Sciatic nerve (tissue), 2 donors: Measurements from ENCODE around the gene ZMAT3. TPM values are rescaled to one million over a fixed set of nuclear protein-coding genes. Genes with fewer than 3 reads are reported as not detected.
"Not testable (repeated sequence)": the region's sequence is repeated elsewhere in the genome, so short reads cannot be mapped to it uniquely, and the experiment has no call there.

Experiments
- ATAC-seq: fragments of 200-7000 bp; cut with Tn5 transposase; one replicate; pipeline ENCODE4 v1.9.1; 2020; ENCODE audit warnings: mild to moderate bottlenecking, moderate library complexity
- DNase-seq: peaks from one replicate; pipeline ENCODE4 v3.0.0-alpha.2; 2020; ENCODE audit warnings: low spot score
- intact Hi-C: fragments of 100-400 bp; cut with DNase I; formaldehyde crosslinking; loops from one replicate; pipeline ENCODE4 v1.14.2; 2022
- total RNA-seq: library from RNA; stranded (reverse); fragmentation: NEBNext Ultra II Directional; extraction: Animal tissue kit (Norgen Biotek cat#: 25700); gene quantifications from one replicate; pipeline ENCODE4 v1.2.1, GENCODE V29; 2021
- donor health status: DM: no; HTN: no; CAD: no.
- donor health status: DM: no; HTN: no; CAD: no.

The ZMAT3 gene
- total RNA-seq, 1 donor from 2014 or later: 19.9 TPM

GRCh38 chr3:179072100-179072438 lies 460 bp upstream of the ZMAT3 start:
- DNase-seq (peak; percentile 61), ATAC-seq (peak; percentile 33)
- intact Hi-C loops: no loop called here

- ATAC-seq (no peak), DNase-seq (no peak)
- intact Hi-C loops: no loop called here
Observed at GRCh38 chr3:179071027-179071322, 634 bp downstream of the ZMAT3 start.

GRCh38 chr3:179069762-179070390 lies 1.7 kb downstream of the ZMAT3 start:
- intact Hi-C loops: no loop called here
- ATAC-seq (no peak), DNase-seq (no peak)

GRCh38 chr3:179068779-179069530 lies 2.7 kb downstream of the ZMAT3 start:
- ATAC-seq: no peak
- intact Hi-C loops: no loop called here
- DNase-seq: no peak

DNA sequence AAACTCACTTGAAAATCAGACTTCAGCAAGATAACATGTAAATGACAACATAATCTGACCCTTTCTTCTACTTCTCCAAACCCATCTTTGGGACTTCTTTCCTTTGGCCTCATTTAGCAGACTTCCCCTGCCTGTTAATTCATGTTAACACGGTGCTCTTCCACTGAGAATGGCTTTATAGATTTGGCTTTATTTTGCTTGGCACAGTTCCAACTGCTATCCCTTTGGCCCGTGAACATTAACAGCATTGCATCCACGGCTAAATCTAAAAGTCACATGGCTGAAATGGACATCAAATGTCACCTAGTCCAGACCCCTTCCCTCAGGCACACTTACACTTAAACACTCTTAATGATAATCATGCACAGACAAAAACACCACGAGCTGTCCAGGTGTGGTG lies 3.8 kb downstream of the ZMAT3 start:
- DNase-seq (no peak), ATAC-seq (no peak)
- intact Hi-C loops: no loop called here

GRCh38 chr3:179067291-179067690 lies 4.3 kb downstream of the ZMAT3 start:
- intact Hi-C loops: no loop called here
- no peak for ATAC-seq
- DNase-seq: no peak

GRCh38 chr3:179063945-179064560 lies 7.6 kb downstream of the ZMAT3 start:
- intact Hi-C loops: no loop called here
- no peak for DNase-seq

GRCh38 chr3:179056326-179056725 lies 15.3 kb downstream of the ZMAT3 start:
- intact Hi-C loops: no loop called here
- ATAC-seq (no peak), DNase-seq (no peak)

More at GRCh38 chr3:179063945-179064560, 7.6 kb downstream of the ZMAT3 start:
- ATAC-seq: no peak

- DNase-seq, ATAC-seq, intact Hi-C loops: not testable (repeated sequence)
Observed at GRCh38 chr3:179054565-179054964, 17.0 kb downstream of the ZMAT3 start.

- DNase-seq (no peak), ATAC-seq (no peak)
- intact Hi-C loops: no loop called here
Observed at GRCh38 chr3:179046497-179047353, 24.9 kb downstream of the ZMAT3 start.

- intact Hi-C loops: no loop called here
- ATAC-seq: no peak
- DNase-seq: no peak
Observed at GRCh38 chr3:179045719-179046402, 25.7 kb downstream of the ZMAT3 start.

GRCh38 chr3:179038899-179039251 lies 32.7 kb downstream of the ZMAT3 start:
- ATAC-seq, DNase-seq, intact Hi-C loops: not testable (repeated sequence)

- intact Hi-C loops: no loop called here
- DNase-seq (no peak), ATAC-seq (no peak)
Observed at GRCh38 chr3:179038216-179038898, 33.3 kb downstream of the ZMAT3 start.

DNA sequence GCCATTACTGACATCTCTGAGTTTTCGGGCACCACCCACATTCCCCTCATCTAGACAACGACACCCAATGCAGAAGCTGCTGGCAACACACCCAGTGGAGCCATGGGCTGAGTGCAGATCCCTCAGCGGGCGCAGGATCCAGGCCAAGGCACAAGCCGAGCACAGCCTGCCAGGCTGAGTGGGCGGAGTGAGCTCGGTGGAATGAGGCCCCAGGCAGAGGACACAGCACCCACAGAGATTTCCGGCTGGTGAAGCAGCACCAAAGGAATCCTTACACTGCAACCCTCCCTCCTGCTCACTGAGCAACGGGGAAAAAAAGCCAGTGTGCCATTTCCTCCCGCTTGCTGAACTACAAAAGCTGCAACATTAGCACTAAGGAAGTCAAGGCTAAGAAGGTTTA lies 34.3 kb downstream of the ZMAT3 start:
- DNase-seq (peak; percentile 65), ATAC-seq (peak; percentile 78)
- intact Hi-C loops: no loop called here

- intact Hi-C loops: no loop called here
- ATAC-seq: no peak
Observed at GRCh38 chr3:179036626-179037300, 34.8 kb downstream of the ZMAT3 start.

DNA sequence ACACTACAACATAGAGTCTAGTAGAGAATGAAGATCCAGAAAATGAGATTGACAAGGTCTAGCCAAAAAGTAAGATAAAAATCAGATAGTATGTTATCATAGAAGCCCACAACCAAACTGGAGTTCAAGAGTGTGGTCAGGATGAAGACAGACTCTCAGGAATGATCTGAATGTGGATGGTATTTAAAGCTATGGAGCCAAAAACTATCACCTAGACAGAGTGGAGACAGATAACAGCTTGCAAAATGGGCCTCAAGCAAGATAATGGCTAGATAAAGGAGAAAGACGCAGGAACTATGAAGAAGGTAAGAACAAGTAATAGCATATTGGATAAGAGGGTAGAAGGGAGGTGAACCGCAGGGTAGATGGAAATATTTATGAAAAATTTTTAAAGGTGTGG lies 35.4 kb downstream of the ZMAT3 start:
- ATAC-seq: no peak

More at GRCh38 chr3:179036626-179037300, 34.8 kb downstream of the ZMAT3 start:
- DNase-seq: no peak

DNA sequence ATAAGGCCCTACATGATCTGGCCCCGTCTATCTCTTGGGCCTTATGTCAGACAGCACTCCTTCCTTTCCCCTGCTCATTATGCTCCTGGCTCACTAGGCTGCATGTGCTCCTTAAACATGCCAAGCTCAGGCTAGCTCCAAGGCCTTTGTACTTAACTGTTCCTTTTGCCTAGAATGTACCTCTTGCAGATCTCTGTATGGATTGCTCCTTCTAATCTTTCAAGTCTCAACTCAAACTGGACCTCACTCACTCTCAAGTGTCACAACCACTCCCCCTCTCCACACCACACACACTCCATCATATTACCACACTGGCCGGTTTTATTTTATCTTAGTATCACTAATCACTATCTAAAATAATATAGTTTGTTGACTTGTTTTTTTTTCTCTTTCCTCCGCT lies 36.4 kb downstream of the ZMAT3 start:
- intact Hi-C loops: no loop called here
- DNase-seq: no peak
- no peak for ATAC-seq

More for the DNA sequence above, 35.4 kb downstream of the ZMAT3 start:
- DNase-seq: no peak
- intact Hi-C loops: no loop called here

DNA sequence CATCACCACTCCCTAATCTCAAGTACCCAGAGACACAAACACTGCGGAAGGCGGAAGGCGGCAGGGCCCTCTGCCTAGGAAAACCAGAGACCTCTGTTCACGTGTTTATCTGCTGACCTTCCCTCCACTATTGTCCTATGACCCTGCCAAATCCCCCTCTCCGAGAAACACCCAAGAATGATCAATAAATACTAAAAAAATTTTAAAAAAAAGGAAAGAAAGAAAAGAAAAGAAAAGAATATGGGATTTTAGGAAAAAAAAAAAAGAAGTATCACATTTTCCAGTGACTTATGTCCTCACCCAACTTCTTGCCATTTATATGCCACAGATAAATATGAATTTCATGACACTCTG lies 38.3 kb downstream of the ZMAT3 start:
- ATAC-seq, DNase-seq, intact Hi-C loops: not testable (repeated sequence)
